NCI-H526 (cell line): ENCODE results near the gene ANKRD12.

Experiments used
- DNase-seq, 2 experiments: peaks; one replicate each; lab custom pipeline; 2025; lab: John Stamatoyannopoulos, UW

Gene ANKRD12

DNA sequence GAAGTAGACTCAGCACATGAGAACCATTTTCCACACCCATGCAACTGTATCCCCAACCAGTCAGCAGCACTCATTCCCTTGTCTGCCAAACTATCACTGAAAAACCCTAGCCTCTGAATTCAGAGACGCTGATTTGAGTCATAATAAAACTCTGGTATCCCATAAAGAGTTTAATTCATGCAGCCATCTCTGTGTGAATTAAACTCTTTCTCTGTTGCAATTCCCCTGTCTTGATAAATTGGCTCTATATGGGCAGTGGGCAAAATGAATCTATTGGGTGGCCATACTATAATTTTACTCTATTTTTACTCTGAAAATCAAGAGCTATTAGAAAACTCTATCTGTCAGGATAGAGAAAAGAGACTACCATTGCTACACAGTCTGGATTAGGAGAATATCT, 157.4 kb downstream of the ANKRD12 start:
- DNase-seq = no peak

DNA sequence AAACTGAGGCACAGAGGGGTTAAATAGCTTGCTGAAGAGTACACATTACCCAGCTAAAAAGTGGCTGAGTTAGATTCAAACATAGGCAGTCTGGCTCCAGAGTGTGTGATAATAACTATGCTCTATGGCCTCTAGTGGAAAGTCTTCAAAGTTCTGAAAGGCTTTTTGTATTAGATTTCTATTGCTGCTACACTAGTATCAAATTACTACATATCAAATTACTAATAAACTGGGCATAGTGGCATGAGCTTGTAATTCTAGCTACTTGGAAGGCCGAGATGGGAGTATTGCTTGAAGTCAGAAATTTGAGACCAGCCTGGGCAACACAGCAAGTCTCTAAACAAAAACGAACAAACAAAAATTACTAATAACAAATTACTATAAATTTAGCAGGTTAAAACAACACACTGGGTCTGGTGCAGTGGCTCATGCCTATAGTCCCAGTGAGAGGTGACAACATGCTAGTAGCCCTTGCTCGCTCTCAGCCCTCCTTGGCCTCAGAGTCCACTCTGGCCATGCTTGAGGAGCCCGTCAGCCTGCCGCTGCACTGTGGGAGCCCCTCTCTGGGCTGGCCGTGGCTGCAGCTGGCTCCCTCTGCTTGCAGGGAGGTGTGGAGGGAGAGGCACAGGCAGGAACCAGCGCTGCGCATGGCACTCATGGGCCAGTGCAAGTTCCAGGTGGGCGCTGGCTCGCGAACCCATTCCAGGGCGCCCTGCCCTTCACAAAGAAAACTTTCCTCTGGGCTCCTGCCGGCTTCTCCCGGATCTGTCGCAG, 159.8 kb downstream of the ANKRD12 start:
- no peak for DNase-seq

DNA sequence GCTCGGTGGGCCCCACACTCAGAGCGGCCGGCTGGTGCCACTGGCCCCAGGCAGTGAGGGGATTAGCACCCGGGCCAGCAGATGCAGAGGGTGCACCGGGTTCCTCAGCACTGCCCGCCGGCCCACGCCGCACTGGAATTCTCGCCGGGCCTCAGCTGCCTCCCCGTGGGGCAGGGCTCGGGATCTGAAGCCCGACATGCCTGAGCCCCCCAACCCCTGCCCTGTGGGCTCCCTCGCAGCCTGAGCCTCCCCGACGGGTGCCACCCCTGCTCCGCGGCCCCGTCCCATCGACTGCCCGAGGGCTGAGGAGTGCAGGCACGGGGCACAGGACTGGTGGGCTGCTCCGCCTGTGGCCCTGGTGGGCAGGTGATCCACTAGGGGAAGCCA, 160.4 kb downstream of the ANKRD12 start:
- no peak for DNase-seq

DNA sequence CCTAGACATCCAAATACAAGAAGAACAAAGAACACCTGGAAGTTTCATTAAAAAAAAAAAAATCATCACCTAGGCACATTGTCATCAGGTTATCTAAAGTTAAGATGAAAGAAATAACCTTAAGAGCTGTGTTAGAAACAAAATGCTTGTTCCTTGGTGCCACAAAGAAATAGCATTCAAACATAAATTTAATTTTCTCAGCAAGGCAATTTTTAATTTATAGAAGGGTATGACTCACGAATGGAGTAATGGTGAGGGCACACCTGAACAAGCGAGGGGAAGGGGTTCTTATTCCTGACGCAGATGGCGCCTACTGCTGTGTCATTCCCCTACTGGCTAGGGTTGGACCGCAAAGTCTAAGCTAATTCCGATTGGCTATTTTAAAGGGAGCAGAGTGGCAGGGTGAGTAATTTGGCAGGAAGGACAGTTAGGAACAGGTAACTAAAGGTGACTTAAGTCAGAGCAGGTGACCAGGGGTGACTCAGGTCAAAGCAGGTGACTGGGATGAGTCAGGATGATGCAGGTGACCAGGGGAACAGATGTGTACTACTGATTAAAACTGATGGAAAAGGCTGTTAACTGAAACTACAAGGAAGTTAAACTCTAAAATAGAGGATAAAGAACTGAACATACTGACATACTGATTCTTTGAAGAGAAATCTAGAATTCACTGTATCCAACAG, 167.9 kb downstream of the ANKRD12 start:
- DNase-seq = no peak

DNA sequence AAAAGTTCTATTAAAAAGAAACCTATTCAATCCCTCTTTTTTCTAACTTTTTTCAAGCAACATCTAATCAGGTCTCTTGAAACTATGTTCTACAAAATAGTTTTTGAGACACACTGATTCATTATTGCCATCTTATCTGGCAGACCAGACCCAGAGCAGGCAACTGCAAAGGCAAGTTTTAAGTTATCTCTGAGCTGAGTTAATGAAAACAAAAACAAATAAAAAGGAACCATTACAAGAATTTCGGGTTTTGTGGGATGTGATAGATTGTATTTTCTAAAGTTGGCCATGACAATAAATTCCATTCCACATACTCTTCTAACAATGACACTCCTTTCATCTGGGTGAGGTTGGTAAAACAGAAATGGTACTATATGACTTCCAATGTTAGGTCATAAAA, 182.8 kb downstream of the ANKRD12 start:
- no peak for DNase-seq

DNA sequence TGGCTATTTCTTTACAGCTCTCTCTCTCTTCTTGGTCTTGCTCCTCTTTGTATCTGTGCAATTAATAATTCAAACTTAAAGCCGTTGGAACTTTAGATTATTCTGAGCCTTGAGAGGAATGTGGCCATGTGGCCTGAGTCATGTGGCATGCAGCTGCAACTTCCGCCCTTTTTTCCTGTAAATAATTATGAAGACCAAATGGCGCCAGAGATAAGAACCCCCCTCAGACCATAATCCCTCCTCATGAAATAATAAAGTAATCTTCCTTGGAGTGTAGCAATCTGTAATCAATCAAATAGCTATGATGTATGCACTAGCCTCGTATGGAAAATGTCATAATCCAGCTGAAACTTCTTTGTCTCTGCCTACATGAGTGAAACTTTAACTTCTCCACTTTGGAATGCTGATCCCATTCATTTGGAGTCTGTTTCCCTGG, 184.5 kb downstream of the ANKRD12 start:
- DNase-seq = no peak

DNA sequence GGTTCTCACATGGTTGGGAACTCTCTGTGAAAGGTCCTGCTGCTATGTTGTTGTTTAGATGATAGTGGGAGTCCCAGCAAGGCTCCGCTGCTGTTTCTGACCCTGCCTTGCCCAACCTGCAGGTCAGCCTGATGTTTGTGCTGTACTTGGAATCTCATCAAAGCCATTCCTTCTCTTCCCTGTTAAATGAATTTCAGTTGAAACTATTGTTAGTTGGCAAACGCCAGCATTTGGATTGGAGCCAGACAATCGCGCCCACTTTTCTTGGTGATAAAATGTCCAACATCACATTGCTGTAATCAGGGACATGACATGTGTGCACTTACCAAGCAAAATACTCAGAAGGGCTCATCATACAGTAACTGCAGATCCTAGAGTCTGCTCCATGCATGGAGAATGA, 185.2 kb downstream of the ANKRD12 start:
- no peak for DNase-seq

DNA sequence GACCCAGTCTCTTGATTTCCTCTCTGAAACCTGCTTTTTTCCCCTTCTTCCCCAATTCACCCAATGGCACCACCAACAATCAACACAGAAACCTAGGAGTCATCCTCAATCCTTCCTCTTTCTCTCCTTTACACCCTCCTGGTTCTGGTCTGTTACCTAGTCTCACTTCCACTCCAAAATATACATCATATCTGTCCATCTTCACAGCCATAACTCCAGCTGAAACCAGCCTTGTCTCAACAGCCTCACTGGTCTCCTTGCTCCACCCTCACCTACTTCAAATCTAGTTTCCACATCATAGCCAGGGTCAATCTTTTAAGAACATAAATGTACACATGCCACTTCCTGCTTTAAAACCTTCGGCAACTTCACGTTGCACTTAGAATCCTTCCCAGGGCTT, 186.2 kb downstream of the ANKRD12 start:
- DNase-seq = no peak

DNA sequence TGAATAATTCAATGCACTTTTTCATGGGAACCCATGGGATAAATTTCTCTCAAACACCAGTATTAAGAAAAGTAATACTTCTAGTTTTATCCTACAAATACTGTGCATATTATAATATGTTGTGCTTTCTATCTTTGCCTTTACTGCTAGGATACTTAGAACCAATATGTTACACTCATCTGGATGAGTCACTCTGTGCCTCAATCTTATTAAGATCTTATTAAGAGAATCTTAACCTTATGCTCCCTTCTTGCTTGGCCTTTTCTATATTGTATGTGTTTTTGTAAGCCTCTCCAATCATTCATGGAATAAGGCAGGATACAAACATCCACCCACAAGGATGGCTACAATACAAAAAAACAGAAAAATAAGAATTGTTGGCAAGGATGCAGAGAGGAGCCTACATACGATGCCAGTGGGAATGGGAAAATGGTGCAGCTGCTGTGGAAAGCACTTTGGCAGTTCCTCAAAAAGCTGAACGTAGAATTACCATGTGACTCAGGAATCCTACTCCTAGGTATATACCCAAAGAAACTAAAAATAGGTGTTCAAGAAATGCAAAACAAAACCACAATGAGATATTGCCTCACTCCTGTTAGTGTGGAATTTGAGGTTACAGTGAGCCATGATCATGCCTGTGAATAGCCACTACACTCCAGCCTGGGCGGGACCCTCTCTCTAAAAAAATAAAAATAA, 187.3 kb downstream of the ANKRD12 start:
- DNase-seq = no peak

DNA sequence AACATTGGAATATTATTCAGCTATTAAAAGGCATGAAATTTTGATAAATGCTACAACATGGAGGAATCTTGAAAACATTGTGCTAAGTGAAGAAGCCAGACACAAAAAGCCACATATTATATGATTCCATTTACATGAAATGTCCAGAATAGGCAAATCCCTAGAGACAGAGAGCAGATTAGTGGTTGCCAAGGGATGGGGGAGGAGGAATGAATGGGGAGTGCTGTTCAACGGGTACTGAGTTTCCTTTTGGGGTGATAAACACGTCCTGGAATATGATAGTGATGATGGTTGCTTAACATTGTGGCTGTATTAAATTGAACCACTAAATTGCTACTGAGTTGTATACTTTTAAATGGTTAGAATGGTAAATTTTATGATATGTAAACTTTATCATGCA, 189.1 kb downstream of the ANKRD12 start:
- no peak for DNase-seq

DNA sequence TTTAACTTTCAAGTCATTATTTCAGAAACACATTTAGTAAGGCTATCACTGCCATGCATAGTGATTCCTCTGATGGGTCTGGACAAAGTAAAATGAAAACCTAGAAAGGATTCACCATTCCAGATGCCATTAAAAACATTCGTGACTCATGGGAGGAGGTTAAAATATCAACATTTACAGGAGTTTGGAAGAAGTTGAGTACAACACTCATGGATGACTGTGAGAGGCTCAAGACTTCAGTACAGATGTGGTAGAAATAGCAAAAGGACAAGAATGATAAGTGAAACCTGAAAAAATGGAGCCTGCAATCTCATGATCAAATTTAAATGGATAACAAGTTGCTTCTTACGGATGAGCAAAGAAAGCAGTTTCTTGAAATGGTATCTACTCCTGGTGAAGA, 192.2 kb downstream of the ANKRD12 start:
- DNase-seq = no peak

DNA sequence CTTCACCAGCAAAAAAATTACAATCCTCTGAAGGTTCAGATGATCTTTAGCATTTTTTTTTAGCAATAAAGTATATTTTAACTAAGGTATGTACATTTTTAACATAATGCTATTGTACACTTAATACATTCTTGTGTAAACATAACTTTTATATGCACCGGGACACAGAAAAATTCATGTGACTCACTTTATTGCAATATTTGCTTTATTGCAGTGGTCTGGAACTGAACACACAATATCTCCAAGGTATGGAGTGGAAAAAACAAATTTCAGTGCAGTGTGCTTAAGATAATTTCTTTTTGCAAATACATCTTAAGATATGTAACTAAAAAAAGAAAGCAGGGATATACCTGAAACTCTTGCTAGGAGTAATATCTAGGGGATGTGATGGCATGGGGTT, 192.9 kb downstream of the ANKRD12 start:
- DNase-seq = no peak

DNA sequence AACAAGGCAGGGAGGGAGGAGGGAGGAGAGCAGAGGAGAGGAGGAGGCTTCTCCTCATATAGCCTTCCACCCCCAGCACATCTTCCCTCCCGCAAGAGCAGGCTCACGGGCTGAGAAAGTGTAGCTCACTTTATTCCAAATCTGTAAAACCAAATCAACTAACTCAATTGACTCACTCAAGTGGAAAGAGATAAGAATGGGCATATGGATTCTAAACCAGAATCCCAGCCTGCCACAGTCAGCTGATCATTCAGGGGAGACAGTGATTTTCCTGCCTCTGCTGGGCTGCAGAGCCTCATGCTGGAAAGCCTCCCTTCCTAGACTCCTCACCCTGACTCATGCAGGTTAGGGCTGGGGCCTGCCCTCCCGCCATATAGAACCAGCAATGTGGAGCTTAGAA, 193.8 kb downstream of the ANKRD12 start:
- DNase-seq = no peak

DNA sequence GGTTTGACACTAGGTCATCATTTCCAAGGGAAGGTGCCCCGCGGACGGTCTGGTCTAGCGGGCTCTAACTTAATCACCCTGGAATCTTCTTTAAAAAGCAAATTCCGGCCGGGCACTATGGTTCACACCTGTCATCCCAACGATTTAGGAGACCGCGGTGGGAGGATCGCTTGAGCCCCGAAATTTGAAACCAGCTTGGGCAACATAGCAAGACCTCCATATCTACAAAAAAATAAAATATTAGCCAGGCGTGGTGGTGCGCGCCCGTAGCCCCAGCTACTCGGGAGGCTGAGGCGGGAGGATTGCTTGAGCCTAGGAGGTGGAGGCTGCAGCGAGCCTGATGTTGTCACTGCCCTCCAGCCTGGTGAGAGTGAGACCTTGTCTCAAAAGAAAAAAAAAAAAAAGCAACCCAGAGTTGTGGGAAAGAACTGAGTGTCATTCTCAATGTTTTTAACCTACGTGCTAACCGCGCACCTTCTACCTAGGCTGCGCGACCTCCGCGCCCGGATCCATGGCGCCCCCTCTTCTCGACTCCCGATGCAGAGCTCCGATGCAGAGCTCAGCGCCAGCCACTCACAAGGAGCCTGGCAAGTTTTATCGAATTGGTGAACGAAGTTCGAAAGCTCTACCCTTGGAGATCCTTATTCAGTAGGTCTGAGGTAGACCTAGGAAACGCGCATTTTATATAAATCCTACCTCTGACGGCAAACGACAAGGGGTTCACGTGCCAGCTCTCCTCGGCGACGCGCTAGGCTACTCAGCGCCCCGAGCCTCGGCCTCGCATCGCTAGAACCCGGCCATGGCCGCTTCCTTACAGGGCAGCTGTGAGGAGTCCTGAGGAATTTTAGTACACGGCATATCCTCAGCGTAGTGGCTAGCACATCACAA, 197.1 kb downstream of the ANKRD12 start:
- DNase-seq = peak in 1 of 2 experiments; percentile 63

DNA sequence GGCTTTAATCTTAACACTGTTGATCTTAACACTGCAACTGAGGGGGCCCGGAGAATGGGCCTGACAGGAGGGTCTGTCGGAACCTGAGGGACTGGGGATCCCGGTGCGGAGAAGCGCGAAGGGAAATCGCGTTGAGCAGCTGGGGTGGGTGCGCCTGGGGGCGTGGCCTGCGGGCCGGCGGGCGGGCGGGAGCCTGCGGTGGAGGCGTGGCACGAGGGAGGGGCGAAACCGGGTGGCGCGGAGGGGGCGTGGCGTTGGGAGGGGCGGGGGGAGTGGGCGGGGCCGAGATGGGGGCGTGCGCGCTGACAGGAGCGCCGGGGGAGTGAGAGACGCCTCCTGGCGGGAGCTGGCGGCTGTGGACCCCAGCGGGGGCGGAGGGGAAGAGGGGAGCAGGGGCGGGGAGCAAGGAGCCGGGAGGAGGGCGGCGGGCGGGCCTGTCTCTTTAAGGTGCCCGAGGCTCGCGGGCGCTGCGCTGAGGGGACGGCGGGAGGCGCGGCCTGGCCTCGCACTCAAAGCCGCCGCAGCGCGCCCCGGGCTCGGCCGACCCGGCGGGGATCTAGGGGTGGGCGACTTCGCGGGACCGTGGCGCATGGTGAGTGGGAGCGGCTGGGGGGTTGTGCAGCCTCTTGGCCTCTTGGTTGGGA, 197.9 kb downstream of the ANKRD12 start, which contains the start of gene TWSG1:
Gene TWSG1 (plus strand): TSS at position 445 of the 644 bp plus-strand sequence. CDS start 2,457 bp downstream, outside the sequence.
- DNase-seq = peak; percentile 67 to 87

DNA sequence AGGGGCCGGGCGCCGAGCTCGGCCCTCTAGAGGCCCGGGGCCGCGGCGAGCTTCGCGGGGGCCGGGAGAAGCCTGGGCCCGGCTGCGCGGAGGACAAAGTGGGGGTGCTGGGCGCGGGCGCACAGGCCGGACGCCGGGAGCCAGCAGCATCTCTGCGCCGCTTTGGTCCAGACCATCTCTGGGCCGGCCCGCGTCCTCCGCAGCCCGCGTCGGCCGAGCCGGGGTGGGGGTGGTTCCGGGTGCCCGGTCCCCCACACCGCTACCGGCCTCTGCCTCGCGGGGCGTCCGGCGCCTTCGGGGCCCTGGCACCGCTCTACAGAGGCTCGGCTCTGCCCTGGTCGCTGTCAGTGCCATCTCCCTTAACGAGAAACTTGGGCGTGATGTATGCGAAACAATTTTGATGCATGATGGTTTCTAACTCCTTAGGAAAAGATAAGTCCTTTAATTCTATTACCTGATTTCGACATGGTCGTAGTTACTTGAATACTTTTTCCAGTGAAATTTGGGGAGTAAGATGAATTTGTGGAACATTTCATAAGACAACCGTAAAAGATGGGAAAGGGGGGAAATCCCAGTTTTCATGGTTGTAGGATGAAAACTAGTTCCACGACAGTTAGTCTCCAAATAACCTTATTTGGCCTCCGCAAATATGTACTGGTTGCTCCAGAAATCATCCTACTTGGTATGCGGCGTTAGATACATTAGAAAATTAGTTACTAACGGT, 198.6 kb downstream of the ANKRD12 start:
- peak in 1 of 2 experiments; percentile 69 for DNase-seq
